ENCODE measurements around the gene PSMA5. TPM values are rescaled to one million over a fixed set of nuclear protein-coding genes. Genes with fewer than 3 reads are reported as not detected.

The PSMA5 gene
- total RNA-seq, 1 experiment from 2014 or later, result 150 TPM

DNA sequence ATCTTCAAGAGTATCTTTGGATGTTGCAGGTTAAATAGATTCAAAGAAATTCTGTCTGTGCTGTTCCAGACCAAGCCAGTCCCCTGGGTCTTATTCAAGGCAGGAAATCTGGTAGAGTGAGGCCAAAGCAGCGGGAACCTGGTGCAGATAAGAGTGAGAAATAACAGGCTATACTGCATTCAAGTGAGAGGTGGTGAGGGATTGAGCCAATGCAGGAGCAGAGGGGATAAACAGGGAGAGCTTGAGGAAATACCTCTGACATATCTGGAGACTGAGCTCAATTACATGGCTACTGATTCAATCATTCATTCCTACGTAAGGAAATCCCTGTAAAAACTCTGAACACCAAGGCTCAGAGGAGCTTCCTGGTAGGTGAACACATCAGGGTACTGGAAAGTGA is 17.2 kb upstream of the PSMA5 start:
- H3K27ac Mint-ChIP-seq, result no peak overlapping the region
- CTCF ChIA-PET, result no interaction called here
- DNase-seq (ENCODE audit: low spot score) (no peak), ATAC-seq (no peak)
- H3K27me3 Mint-ChIP-seq (ENCODE audit: low read depth), result peaks cover 16% of the 10 kb centered on the region
- no peak for TF ChIP-seq E2F4 (CRISPR knock-in tag; IDR thresholded peaks at IDR 0.05; ENCODE audit: borderline replicate concordance, low read depth)
- TF ChIP-seq, protein P1, sequence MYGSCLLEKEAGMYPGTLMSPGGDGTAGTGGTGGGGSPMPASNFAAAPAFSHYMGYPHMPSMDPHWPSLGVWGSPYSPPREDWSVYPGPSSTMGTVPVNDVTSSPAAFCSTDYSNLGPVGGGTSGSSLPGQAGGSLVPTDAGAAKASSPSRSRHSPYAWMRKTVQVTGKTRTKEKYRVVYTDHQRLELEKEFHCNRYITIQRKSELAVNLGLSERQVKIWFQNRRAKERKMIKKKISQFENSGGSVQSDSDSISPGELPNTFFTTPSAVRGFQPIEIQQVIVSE (CRISPR knock-in tag; IDR thresholded peaks at IDR 0.05; ENCODE audit: borderline replicate concordance), result no peak
- TF ChIP-seq SOX15 (CRISPR knock-in tag; IDR thresholded peaks at IDR 0.05), result no peak
- TF ChIP-seq ZNF138 (CRISPR knock-in tag; conservative IDR thresholded peaks at IDR 0.05), result no peak
- no peak for TF ChIP-seq STAT6 (CRISPR knock-in tag; conservative IDR thresholded peaks at IDR 0.05; ENCODE audit: low read depth)
- TF ChIP-seq CBFB (CRISPR knock-in tag; IDR thresholded peaks at IDR 0.05; ENCODE audit: low read depth), result no peak
- TF ChIP-seq TP53 (CRISPR knock-in tag; IDR thresholded peaks at IDR 0.05), result no peak
- no peak for TF ChIP-seq IRF2 (CRISPR knock-in tag; IDR thresholded peaks at IDR 0.05; ENCODE audit: borderline replicate concordance, low read depth)
- no peak for TF ChIP-seq OVOL2 (CRISPR knock-in tag; IDR thresholded peaks at IDR 0.05; ENCODE audit: borderline replicate concordance)
- no peak for TF ChIP-seq MLX (CRISPR knock-in tag; IDR thresholded peaks at IDR 0.05)
- TF ChIP-seq ELF4 (CRISPR knock-in tag; IDR thresholded peaks at IDR 0.05; ENCODE audit: low read depth), result no peak
- TF ChIP-seq ZNF396 (CRISPR knock-in tag; IDR thresholded peaks at IDR 0.05; ENCODE audit: borderline replicate concordance), result no peak
- no peak for TF ChIP-seq ATF1 (CRISPR knock-in tag; IDR thresholded peaks at IDR 0.05)
- no peak for TF ChIP-seq FOXK1 (CRISPR knock-in tag; IDR thresholded peaks at IDR 0.05)
- TF ChIP-seq TCF7 (CRISPR knock-in tag; IDR thresholded peaks at IDR 0.05; ENCODE audit: low read depth), result no peak
- TF ChIP-seq E2F5 (CRISPR knock-in tag; IDR thresholded peaks at IDR 0.05), result no peak
- TF ChIP-seq ETV6 (CRISPR knock-in tag; IDR thresholded peaks at IDR 0.05), result no peak
- no peak for TF ChIP-seq GTF2I (CRISPR knock-in tag; conservative IDR thresholded peaks at IDR 0.05)
- TF ChIP-seq, protein P2, sequence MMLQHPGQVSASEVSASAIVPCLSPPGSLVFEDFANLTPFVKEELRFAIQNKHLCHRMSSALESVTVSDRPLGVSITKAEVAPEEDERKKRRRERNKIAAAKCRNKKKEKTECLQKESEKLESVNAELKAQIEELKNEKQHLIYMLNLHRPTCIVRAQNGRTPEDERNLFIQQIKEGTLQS (CRISPR knock-in tag; conservative IDR thresholded peaks at IDR 0.05), result no peak
- no peak for TF ChIP-seq E2F1 (CRISPR knock-in tag; IDR thresholded peaks at IDR 0.05)
- H3K9me3 Mint-ChIP-seq, result no peaks in the 10 kb centered on the region
- no peaks in the 10 kb centered on the region for H3K4me1 Mint-ChIP-seq
- no peak overlapping the region for H3K4me3 Mint-ChIP-seq
- no peaks in the 10 kb centered on the region for H3K36me3 Mint-ChIP-seq
- POLR2A ChIA-PET, result no interaction called here

Data from WTC11 (cell line).